GM18868 (cell line): ENCODE data around the gene KRTAP2-4.
"Not testable (repeated sequence)": the region's sequence is repeated elsewhere in the genome, so short reads cannot be mapped to it uniquely, and the experiment has no call there.

Experiments
- ATAC-seq: cut with Tn5 transposase; IDR thresholded peaks from one replicate; pipeline ENCODE4 v1.9.1; 2021; ENCODE audit warnings: mild to moderate bottlenecking, moderate library complexity; ENCODE audit not compliant: unreplicated experiment

Gene KRTAP2-4

GRCh38 chr17:41065829-41066624, at the start of gene KRTAP2-4:
TSS of gene KRTAP2-4 (minus strand) at chr17:41065879. CDS start at chr17:41065845, 34 bp downstream.
- ATAC-seq, result no peak

- ATAC-seq, result no peak
Measured at GRCh38 chr17:41111151-41111885, 45.6 kb upstream of the KRTAP2-4 start.

- ATAC-seq, result not testable (repeated sequence)
Measured at GRCh38 chr17:41108728-41109386, 43.2 kb upstream of the KRTAP2-4 start.

- no peak for ATAC-seq
Measured at GRCh38 chr17:41107941-41108450, 42.3 kb upstream of the KRTAP2-4 start.

GRCh38 chr17:41105347-41105746, 39.7 kb upstream of the KRTAP2-4 start, which contains the start of gene KRTAP4-9:
TSS of gene KRTAP4-9 (plus strand) at chr17:41105389. CDS start at chr17:41105389, 0 bp downstream.
- not testable (repeated sequence) for ATAC-seq

- not testable (repeated sequence) for ATAC-seq
Measured at GRCh38 chr17:41104386-41105038, 38.8 kb upstream of the KRTAP2-4 start.

GRCh38 chr17:41103896-41104295, 38.2 kb upstream of the KRTAP2-4 start:
- ATAC-seq, result no peak

- no peak for ATAC-seq
Measured at GRCh38 chr17:41101586-41102259, 36.0 kb upstream of the KRTAP2-4 start, which contains the start of gene KRTAP4-16. TSS of gene KRTAP4-16 (minus strand) at chr17:41102209. CDS start at chr17:41102209, 0 bp downstream.

GRCh38 chr17:41099682-41100480, 34.2 kb upstream of the KRTAP2-4 start:
- not testable (repeated sequence) for ATAC-seq

GRCh38 chr17:41098481-41098880, 32.8 kb upstream of the KRTAP2-4 start:
- no peak for ATAC-seq

GRCh38 chr17:41098042-41098441, 32.4 kb upstream of the KRTAP2-4 start, which contains the start of gene KRTAP4-8:
TSS of gene KRTAP4-8 (minus strand) at chr17:41098142. CDS start at chr17:41098084, 58 bp downstream.
- no peak for ATAC-seq

- ATAC-seq, result no peak
Measured at GRCh38 chr17:41096055-41096454, 30.4 kb upstream of the KRTAP2-4 start.

- not testable (repeated sequence) for ATAC-seq
Measured at GRCh38 chr17:41088760-41089352, 23.2 kb upstream of the KRTAP2-4 start.

- not testable (repeated sequence) for ATAC-seq
Measured at GRCh38 chr17:41084100-41084856, 18.6 kb upstream of the KRTAP2-4 start, which contains the start of gene KRTAP4-7. TSS of gene KRTAP4-7 (plus strand) at chr17:41084150. CDS start at chr17:41084207, 57 bp downstream.

- not testable (repeated sequence) for ATAC-seq
Measured at GRCh38 chr17:41083427-41083826, 17.7 kb upstream of the KRTAP2-4 start.

GRCh38 chr17:41082626-41083025, 16.9 kb upstream of the KRTAP2-4 start:
- no peak for ATAC-seq

GRCh38 chr17:41076788-41077187, 11.1 kb upstream of the KRTAP2-4 start:
- ATAC-seq, result no peak

GRCh38 chr17:41073676-41074075, 8.0 kb upstream of the KRTAP2-4 start:
- ATAC-seq, result no peak
